Tibial artery (tissue), 4 donors: ENCODE results near the gene DLGAP1.

Source experiments
- DNase-seq, 2 donors: peaks; one replicate each; pipeline ENCODE4 v3.0.0-alpha.2; 2019
- H3K27ac ChIP-seq, 2 donors: fragments of 200-600 bp; sonication (generic) in 1 of 2; 1 replicate in 1 of 2; 2 replicates in 1 of 2; pipeline ENCODE4 v1.5.1; 2018 to 2019; ENCODE audit warnings: mild to moderate bottlenecking in 1 of 2
- H3K27me3 ChIP-seq, 2 donors: fragments of 200-600 bp; sonication (generic) in 1 of 2; one replicate each; pipeline versions ENCODE4 v1.5.1 to v1.6.0; 2016 to 2019
- H3K36me3 ChIP-seq, 3 donors: fragments of 200-600 bp; sonication (generic) in 2 of 3; one replicate each; pipeline ENCODE4 v1.5.1; 2016 to 2019; ENCODE audit warnings: mild to moderate bottlenecking in 2 of 3
- H3K4me1 ChIP-seq, 4 donors: fragments of 200-600 bp; sonication (generic) in 2 of 4; 1 replicate in 3 of 4; 2 replicates in 1 of 4; pipeline ENCODE4 v1.5.1; 2016 to 2019
- H3K4me3 ChIP-seq, 2 donors: fragments of 200-600 bp; sonication (generic) in 1 of 2; 1 replicate in 1 of 2; 2 replicates in 1 of 2; pipeline ENCODE4 v1.5.1; 2018 to 2019; ENCODE audit warnings: mild to moderate bottlenecking in 2 of 2
- H3K9me3 ChIP-seq, 3 donors: fragments of 200-600 bp; sonication (generic) in 1 of 3; one replicate each; pipeline ENCODE4 v1.5.1; 2016 to 2019
- CTCF ChIP-seq, 2 experiments: fragments of 200-600 bp in 1 of 2; fragments of 450-650 bp in 1 of 2; IDR thresholded peaks; one replicate each; pipeline ENCODE4 v1.5.1; 2017 to 2019; ENCODE audit warnings: antibody characterized with exemption in 2 of 2, mild to moderate bottlenecking in 1 of 2, moderate library complexity in 1 of 2
- intact Hi-C: fragments of 100-400 bp; cut with DNase I; formaldehyde crosslinking; loops from one replicate; pipeline ENCODE4 v1.15.0; 2023; ENCODE audit warnings: low total_unique reads

DLGAP1 gene

GRCh38 chr18:3541549-3542386, 913.3 kb downstream of the DLGAP1 start:
- Histone ChIP-seq H3K9me3 (no peaks in the 10 kb centered on the region), H3K27ac (no peak overlapping the region), H3K4me1 (peaks cover 0 to 10% (median 4%) of the 10 kb centered on the region in 4 donors), H3K27me3 (no peaks in the 10 kb centered on the region), H3K36me3 (no peaks in the 10 kb centered on the region), H3K4me3 (no peak overlapping the region)
- DNase-seq: no peak
- intact Hi-C loops: no loop called here
- TF ChIP-seq CTCF (IDR thresholded peaks at IDR 0.05): no peak

DNA sequence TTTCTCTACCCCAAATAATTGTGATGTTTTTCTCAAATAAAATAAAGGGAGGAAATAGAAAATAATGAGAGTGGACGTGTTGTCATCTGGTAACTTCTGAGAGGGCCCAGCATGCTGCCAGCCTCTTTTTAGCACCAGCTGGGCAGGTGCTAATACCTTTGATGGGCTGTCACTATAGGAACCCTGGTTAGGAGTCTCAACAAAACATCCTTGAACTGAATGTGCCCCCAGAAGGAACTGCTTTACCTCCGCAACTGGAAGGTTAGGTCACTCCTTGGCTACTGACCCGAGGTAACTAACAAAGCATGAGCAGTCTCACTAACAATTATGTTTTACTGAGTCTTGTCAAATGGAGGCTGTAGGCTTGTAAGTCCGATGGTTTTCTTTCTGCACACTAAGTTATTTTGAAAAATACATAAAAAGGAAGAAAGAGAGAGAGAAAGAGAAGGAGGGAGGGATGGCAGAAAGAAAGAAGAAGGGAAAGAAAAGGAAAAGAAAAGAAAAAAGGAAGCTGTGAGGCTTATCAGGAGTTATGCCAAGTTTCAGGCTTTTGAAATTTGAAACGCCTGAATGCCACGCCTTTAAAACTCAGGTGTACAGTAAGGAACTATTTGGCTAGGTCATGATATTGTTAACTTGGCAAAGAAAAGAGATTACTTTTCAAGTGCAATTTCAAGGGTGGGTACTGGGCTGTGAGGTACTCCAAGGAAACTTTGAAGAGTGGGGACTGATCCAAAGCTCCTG, 914.1 kb downstream of the DLGAP1 start:
- Histone ChIP-seq H3K27ac (no peak overlapping the region), H3K4me1 (peaks cover 0 to 10% (median 4%) of the 10 kb centered on the region in 4 donors), H3K27me3 (no peaks in the 10 kb centered on the region), H3K4me3 (no peak overlapping the region), H3K9me3 (no peaks in the 10 kb centered on the region), H3K36me3 (no peaks in the 10 kb centered on the region)
- no peak for DNase-seq
- TF ChIP-seq CTCF (IDR thresholded peaks at IDR 0.05): no peak
- intact Hi-C loops: no loop called here

- Histone ChIP-seq H3K36me3 (no peaks in the 10 kb centered on the region), H3K9me3 (no peaks in the 10 kb centered on the region), H3K4me3 (no peak overlapping the region), H3K27ac (no peak overlapping the region), H3K4me1 (peaks cover 0 to 10% (median 4%) of the 10 kb centered on the region in 4 donors), H3K27me3 (no peaks in the 10 kb centered on the region)
- no peak for TF ChIP-seq CTCF (IDR thresholded peaks at IDR 0.05)
- intact Hi-C loops: no loop called here
- DNase-seq: no peak
These were observed 916.0 kb downstream of the DLGAP1 start for GRCh38 chr18:3538954-3539617.

- no peaks in the 10 kb centered on the region for H3K9me3 ChIP-seq
- H3K27ac ChIP-seq: no peak overlapping the region
- H3K4me3 ChIP-seq: no peak overlapping the region
- H3K27me3 ChIP-seq: no peaks in the 10 kb centered on the region
- intact Hi-C loops: no loop called here
- no peaks in the 10 kb centered on the region for H3K36me3 ChIP-seq
- TF ChIP-seq CTCF (IDR thresholded peaks at IDR 0.05): no peak
- peaks cover 0 to 10% (median 4%) of the 10 kb centered on the region in 4 donors for H3K4me1 ChIP-seq
- no peak for DNase-seq
These were observed 916.7 kb downstream of the DLGAP1 start for GRCh38 chr18:3538456-3538855.

DNA sequence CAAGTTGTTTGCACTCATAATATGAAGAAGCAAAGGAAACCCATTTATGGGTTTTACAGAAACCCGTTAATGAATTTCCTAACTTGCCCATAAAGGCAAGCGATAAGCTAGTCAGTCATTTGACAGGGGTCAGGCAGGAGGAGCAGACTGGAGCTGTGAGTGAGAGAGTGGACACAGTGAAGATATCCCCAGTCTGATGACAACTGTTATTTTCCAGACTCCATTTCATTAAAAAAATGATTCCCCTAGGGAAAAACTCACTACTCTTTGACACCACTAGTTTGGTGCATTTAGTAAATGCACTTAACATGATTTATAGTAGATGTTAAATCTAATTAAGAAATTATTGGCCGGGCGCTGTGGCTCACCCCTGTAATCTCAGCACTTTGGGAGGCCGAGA, 924.3 kb downstream of the DLGAP1 start:
- no peaks in the 10 kb centered on the region for H3K36me3 ChIP-seq
- no peaks in the 10 kb centered on the region for H3K4me1 ChIP-seq
- TF ChIP-seq CTCF (IDR thresholded peaks at IDR 0.05): no peak
- H3K27me3 ChIP-seq: no peaks in the 10 kb centered on the region
- H3K27ac ChIP-seq: no peak overlapping the region
- DNase-seq: no peak
- H3K4me3 ChIP-seq: no peak overlapping the region
- intact Hi-C loops: no loop called here
- H3K9me3 ChIP-seq: no peaks in the 10 kb centered on the region
